CD4-positive, alpha-beta T cell treated with Interleukin-12 subunit alpha and Interleukin-12 subunit beta, for 1 hour (primary cell): Measurements from ENCODE around the gene UBP1.
"Not testable (repeated sequence)": the region's sequence is repeated elsewhere in the genome, so short reads cannot be mapped to it uniquely, and the experiment has no call there.

Experiments
- DNase-seq: peaks from one replicate; pipeline ENCODE4 v3.0.0-alpha.2; 2020

The UBP1 gene, protein sequence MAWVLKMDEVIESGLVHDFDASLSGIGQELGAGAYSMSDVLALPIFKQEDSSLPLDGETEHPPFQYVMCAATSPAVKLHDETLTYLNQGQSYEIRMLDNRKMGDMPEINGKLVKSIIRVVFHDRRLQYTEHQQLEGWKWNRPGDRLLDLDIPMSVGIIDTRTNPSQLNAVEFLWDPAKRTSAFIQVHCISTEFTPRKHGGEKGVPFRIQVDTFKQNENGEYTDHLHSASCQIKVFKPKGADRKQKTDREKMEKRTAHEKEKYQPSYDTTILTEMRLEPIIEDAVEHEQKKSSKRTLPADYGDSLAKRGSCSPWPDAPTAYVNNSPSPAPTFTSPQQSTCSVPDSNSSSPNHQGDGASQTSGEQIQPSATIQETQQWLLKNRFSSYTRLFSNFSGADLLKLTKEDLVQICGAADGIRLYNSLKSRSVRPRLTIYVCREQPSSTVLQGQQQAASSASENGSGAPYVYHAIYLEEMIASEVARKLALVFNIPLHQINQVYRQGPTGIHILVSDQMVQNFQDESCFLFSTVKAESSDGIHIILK

DNA sequence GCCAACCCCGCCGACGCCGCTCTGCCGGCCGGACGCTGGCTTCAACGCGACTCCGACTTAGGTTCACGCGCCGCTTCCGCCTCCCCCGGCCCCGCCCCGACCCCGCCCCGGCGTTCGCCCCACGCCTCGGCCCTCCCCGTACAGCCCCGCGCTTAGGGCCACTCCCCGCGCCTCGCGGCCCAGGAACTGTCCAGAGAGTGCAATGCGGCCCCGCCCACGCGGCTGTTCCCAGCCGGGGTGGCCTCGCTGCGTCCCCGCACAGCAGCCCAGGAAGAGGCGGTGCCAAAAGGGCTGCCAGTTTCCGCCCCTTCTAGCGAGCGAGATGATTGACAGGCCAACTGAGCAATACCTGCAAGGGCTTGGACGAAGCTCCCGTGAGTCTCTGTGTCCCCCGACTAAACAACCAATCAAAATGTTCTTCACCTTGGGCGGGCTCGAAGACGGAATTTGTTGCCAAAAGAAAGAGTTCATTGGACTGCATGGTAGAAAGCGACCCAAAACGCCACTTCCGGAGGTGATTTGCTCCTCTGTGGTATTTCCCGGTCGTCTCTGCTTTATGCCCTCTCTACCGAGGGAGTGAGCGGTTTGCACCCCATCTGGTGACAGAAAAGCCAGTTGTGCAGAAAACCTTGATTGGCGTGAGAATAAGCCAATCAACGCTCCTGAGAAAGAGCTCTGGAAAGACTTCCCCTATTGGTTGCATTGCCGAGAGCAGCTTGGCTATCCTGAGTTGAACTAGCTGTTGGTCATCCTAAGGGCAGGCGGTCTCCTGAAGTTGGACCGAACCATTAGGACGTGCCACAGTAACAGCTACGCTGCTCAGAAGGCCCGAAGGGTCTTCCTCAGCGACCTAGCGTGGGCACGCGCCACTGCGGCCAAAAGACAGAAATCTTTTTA, at the start of gene UBP1:
Gene UBP1 (minus strand): TSS at position 78 of the 897 bp plus-strand sequence. CDS start 557 bp downstream, outside the sequence.
- DNase-seq, result peak; percentile 99

DNA sequence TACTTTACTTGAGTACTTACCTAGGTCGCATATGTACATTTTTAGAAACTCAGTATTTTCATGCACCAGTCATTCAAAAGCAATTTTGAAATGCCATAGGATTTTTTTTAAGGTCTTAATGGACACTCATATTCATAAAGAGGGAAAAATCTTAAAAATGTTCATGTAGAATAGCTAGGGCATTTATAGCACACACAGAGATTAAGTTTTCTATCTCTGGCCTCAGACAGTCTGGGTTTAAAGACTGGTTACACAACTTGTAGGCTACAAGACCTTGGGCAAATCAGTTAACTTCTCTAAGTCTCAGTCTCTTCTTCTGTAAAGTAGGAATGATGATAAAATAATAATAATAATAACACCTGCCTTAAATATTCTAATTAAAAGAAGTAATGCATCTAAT, 48.5 kb upstream of the UBP1 start:
- DNase-seq, result no peak

DNA sequence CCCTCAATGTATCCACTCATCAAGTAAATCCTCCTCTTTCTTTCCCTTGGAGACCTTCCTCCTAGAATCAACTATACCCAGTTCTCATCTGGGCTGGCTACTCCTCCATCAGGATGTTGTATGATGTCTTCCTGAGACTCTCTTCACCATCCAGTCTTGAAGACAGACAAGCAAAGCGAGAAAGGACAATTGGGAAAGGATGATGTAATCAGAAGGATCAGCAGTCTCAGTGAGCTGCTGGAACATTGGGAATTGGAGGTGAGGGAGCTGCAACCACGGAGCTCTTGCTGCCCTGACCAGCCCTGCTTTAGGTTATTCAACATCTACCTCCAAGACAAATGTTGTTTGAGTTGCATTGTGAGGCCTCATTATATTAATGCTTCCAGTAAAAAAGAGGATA, 48.0 kb upstream of the UBP1 start:
- DNase-seq, result no peak

DNA sequence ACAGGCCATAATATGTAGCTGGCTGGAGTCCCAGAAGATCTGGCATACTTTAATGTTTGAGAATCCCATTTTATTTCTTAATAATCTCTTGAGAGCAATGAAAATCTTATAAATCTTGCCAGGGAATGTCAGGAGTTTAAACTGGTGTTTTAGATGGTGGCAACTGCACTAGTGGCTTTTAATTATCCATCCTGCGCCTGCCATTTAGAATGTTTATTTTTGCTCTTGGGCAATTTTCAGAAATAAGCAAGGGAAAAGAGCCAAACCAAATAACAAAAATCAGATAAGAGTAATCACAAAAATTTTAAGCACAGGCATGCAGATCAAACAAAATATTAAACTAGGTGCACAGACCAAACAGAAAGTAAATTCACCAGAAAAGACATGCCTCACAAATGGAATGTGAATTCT, 41.9 kb upstream of the UBP1 start:
- DNase-seq, result no peak

DNA sequence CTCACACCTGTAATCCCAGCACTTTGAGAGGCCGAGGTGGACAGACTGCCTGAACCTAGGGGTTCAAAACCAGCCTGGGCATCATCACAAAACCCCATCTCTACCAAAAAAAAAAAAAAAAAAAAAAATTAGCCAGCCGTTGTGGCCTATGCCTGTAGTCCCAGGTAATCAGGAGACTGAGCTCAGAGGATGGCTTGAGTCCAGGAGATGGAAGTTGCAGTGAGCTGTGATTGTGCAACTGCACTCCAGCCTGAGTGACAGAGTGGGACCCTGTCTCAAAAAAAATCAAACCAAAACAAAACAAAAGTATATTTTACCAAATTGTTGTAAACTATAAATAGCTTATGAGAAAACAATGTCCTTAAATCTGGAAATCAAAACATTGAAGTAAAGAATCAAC, 34.7 kb upstream of the UBP1 start:
- DNase-seq, result no peak

DNA sequence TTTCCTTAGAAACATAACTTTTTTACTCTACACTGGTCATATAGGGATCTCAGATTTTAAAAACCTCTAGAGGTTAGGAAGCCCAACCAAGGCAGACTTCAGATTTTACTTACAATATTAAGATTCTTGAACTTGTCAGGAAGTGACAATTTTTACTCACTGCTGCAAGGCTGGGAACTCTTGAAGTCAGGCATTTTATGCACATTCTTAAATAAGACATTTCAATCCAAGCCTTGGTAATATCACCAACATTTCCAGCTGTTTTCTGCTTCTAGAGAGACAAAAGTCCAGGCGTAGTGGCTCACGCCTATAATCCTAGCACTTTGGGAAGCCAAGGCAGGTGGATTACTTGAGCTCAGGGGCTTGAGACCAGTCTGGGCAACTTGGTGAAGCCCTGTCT, 33.6 kb upstream of the UBP1 start:
- DNase-seq, result no peak

DNA sequence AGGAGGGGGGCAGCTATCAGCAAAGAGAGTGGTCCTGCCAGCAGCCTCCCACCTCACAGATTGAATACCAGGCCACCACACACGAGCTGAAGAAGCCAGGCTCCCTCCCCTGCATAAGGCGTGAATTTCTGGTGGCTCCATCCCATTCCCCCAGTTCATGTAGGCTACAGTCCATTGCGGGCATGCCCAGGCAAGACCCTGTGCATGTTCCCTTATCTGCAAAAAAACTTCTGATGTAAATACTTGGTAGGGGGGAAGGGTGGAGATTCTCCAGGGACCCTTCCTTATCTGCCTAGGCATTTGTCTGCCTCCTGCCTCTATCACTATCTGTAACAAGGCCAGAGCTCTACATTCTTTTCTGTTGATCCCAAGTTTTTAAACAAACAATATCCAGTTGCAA, 27.6 kb upstream of the UBP1 start:
- DNase-seq, result no peak

DNA sequence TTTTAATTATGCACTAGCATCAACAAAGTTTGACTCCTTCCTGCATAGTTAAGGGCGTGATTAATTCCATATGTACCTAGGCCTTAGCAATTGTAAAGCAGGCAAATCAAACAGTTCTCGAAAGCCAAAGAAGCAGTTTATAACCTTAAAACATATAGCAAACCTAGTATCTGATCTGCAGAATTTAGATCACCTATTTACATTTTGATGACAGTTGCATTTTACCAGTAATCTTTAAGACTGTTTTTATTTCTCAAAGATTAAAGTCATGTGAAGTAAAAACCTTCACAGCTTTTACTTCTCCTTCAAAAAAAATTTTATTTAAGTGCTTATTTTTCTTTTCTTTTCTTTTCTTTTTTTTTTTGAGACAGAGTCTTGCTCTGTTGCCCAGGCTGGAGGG, 20.9 kb upstream of the UBP1 start:
- no peak for DNase-seq

DNA sequence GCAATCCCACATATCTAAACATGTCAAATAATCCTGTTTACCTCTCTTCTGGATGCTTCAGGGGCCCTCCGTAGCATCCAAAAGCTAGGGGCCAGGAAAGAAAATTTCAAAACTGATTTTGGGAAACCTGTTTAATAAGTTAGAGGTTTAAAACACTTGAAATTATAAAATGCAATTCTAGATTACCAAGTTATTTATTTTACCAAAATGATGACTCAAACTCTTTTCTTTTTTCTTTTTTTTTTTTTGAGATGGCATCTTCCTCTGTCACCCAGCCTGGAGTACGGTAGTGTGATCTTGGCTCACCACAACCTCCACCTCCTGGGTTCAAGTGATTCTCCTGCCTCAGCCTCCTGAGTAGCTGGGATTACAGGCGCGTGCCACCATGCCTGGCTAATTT, 19.4 kb upstream of the UBP1 start:
- not testable (repeated sequence) for DNase-seq

DNA sequence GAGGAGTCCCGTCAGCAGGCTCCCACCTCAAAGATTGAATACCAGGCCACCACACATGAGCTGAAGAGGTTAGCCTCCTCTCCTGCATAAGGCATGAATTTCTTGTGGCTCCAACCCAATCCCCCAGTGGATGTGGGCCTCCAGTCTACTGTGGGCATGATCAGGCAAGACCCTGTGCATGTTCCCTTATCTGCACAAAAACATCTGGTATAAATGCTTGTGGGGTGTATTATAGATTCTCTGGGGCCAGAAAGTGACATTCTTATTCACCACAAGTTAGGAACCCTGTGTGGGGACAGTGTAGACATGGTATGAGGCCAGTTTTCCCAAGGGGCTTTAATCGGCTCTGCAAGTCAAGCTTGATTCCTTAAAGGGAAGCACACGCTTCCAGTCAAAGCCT, 18.2 kb upstream of the UBP1 start:
- no peak for DNase-seq

DNA sequence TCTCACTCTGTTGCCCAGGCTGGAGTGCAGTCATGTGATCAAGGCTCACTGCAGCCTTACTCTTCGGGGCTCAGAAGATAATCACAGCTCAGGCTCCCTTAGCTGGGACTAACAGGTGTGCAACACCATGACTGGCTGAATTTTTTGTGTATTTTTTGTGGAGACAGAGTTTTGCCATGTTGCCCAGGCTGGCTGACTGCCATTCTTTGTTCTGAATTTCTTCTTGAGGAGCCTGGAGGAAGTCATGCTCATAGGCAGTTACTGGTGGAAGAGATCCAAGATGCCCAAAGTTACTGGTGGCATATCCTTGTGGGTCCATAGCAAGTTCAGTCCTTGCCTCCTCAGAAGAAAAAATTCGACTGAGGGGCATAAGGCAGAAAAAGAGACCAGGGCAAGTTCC, 16.6 kb upstream of the UBP1 start:
- DNase-seq, result no peak

DNA sequence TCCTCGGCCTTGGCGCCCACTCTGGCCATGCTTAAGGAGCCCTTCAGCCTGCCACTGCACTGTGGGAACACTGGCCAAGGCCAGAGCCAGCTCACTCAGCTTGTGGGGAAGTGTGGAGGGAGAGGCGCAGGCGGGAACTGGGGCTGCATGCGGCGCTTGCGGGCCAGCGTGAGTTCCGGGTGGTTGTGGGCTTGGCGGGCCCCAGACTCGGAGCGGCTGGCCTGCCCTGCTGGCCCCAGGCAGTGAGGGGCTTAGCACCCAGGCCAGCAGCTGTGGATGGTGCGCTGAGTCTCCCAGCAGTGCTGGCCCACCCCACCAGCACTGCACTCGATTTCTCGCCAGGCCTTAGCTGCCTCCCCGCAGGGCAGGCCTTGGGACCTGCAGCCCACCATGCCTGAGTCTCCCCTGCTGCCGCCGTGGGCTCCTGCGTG, 13.1 kb upstream of the UBP1 start:
- no peak for DNase-seq

DNA sequence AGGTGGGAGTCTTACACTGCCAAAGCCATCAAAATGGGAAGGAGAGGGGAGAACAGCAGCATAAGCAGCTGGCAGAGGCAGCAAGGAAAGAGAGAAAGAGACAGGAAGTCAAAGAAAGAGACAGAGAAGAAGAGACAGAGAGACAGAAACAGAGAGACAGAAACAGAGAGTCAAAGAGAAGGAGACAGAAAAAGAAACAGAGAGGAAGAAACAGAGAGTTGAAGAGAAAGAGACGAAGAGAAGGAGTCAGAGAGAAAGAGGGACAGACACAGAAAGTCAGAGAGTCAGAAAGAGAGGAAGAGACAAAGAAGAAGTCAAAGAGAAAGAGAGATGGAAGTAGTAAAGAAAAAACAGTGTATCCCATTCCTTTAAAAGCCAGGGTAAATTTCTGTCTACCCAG, 11.8 kb upstream of the UBP1 start:
- not testable (repeated sequence) for DNase-seq

DNA sequence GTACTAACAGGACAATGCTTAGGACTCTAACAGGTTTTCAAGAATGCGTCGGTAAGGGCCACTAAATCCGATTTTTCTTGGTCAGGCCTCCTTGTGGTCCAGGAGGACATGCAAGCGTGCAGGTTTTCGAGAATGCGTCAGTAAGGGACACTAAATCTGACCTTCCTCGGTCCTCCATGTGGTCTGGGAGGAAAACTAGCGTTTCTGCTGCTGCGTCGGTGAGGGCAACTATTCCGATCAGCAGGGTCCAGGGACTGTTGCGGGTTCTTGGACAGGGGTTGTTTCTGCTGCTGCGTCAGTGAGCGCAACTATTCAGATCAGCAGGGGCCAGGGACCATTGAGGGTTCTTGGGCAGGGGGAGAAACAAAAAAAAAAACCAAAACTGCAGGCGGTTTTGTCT, 7.8 kb upstream of the UBP1 start:
- DNase-seq, result no peak

DNA sequence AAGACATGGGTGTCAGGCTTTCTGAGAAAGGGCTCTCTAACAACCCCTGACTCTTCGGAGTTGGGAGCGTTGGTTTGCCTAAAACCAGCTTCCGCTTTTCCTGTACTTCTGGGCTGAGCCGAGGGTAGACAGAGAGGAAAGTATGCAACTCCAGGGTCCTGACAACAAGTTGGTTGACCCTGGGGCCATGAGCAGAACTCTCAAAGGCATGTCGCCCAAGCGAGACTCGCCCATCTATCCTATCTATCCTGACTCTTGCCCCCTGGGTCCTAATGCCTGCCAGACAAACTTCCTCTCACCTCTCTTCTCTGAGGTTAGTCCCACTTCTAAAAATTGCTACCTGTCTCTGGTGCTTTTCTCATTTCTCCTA, 7.0 kb upstream of the UBP1 start:
- DNase-seq, result not testable (repeated sequence)

DNA sequence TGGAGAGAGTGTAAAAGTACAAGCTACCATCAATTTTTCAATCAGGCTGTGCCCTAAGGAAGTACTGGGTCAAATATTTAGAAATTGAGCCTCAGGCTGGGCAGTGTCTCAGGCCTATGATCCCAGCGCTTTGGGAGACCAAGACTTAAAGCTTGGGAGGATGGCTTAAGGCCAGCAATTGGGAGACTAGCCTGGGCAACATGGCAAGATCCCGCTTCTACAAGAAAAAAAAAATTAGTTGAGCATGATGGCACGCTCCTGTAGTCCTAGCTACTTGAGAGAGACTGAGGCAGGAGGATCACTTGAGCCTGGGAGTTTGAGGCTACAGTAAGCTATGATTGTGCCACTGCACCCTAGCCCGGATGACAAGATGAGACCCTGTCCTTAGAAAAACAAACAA, 2.0 kb upstream of the UBP1 start:
- DNase-seq, result no peak

DNA sequence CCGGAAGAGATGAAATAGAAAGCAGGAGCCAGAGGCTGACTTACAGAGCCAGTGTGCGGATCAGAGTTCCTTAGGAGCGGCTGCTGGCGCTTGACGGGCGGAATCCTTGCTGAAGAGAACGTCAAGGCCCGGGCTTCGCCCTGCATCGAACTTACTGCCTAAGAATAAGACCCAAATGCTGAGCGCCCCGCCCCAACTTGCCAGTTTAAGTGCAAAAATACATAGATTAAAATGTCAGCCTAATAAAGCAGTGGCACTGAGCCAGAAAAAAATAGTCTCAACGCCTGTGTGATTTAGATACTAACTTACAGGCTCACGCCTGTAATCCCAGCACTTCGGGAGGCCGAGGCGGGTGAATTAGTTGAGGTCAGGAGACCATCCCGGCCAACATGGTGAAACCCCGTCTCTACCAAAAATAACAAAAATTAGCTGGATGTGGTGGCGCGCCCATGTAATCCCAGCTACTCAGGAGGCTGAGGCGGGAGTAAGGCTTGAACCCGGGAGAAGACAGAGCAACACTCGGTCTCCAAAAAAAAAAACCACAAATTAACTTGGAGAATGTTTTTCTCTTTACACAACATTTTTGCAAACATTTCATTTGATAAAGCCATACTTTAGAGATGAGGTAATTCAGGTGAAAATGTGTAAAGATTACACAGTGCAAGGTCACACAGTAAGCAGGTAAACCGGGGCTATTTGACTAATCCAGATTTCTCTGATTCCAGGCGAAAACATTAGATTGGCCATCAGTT, 1.2 kb upstream of the UBP1 start:
- DNase-seq, result no peak

DNA sequence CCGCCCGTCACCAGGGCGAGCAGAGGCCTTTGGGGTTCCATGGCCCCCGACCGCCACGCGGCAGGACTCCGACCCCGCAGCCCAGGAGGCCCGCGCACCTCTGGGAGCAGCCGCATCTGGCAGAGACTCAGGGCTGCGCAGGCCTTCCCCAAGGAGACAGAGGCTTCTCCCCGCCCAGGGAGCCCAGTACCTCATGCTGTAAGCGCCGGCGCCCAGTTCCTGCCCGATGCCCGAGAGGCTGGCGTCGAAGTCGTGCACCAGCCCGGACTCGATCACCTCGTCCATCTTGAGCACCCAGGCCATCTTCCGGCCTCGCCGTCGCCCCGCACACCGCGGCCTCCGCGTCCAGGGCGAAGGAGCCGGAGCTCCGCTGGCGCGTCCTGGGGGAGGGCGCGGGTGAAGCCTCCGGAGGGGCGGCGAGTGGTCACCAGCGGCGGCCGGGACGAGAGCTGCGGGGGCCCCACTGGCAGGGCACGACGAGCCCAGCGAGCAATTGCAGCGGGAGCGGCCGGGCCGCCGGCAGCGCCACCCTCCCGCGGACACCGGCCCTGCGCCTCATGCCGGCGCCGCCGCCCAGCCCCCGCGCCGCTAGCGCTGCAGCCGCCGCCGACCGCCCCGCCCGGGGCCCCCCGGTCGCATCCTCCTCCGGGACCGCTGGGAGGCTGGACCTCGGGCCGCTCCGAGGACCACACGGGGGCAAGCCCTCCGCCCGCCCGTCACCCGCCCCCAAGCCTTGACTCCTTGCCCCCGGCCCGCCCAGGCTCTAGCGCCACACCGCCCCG, 468 bp downstream of the UBP1 start:
- peak; percentile 36 for DNase-seq

DNA sequence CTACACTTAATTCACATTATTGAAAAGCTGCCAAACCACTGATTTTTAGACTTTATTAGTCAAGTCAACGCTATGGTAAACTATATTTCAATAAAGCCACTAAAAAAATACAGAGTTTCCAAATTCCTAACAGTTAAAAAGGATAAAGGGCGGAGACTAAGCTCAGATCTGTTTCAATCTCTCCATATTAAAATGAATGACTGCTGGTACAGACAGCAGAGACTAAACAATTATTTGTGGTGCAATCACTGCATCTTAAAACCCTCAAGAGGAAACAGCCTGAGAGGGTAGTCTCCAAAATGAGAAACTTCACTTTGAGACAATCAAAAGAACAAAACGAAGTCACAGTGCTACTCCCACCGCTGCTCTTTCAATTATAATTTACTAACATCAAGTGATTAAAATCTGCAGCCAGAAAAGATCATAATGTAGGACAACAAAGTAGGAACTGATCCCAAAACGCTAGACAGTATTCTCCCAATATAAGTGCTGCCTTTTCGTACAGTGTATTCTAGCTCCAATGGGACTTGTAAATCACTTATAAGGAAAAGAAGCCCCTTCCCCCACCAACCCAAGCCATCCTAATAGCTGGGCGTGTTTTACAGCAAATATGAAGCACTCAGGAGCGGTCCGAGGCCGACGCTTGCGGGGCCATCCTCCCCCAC, 1.2 kb downstream of the UBP1 start:
- peak; percentile 17 for DNase-seq

DNA sequence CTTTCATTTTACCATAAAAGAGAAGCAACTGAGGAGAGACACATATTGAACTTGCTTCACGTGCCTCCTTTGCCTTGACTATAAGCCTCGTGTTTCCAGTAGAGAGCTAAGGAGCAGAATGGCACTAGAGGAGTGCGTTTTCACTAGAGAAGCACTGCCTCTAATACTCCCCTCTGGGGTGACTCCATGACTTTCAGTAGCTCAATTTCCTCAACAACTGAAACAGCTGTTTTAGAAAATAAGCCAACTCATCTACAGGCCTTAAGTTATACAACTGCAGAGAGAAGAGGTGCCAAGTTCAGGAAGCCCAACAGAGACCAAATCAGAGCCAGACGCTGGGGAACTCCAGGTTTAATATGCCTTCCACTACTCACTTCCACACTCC, 1.9 kb downstream of the UBP1 start:
- peak; percentile 26 for DNase-seq

DNA sequence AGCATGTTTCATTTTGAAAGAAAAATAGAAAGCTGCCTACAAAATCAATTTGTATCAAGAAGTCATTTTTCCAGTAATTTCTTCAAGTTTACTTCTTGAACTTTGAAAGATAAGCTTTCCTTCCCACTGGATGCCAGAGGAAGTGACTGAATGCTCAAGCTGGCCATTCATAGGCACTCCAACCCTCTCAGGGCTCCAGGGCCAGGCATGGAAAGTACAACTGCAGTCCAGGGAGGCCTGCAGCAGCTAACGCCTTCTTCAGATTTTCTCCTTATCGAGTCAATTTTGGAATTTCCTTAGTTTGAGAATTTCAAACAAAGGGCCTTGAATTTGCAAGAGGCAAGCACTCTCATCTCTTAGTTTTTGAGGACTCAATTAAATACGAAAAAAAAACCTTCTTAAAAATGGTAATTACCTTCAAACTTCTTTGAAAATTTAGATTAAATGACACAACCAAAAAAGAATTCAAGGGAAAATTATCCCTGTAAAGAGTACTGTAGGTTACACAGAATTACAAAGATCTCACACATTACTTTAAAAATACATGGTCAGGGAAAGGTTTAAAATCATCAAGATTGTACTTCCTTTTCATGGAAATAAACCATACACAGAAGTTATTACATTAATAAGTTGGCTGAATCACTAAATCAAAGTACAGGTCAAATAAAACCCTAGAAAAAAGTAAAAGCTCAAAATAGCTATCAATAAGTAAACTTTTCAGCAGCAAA, 2.5 kb downstream of the UBP1 start:
- DNase-seq, result no peak
